ENCODE measurements around the gene ABRAXAS1. TPM values are rescaled to one million over a fixed set of nuclear protein-coding genes. Genes with fewer than 3 reads are reported as not detected.

The ABRAXAS1 gene
- 13.7 TPM for total RNA-seq

- DNase-seq (ENCODE audit: low spot score in 2 of 2), result peak; percentile 80 to 97
- H3K9me3 ChIP-seq, result no peaks in the 10 kb centered on the region
- H3K27ac ChIP-seq, result peak within 1 kb of the TSS; percentile 81 to 96
- intact Hi-C loops (cut with DNase I), result loop anchor here (1.0 to 10.0 kb wide), 7 partner anchors 29 to 1200 kb away; partner anchors contain the start of genes COPS4, GPAT3, HELQ and HNRNPD
- TF ChIP-seq CTCF (IDR thresholded peaks at IDR 0.05), result no peak
- H3K4me1 ChIP-seq, result peaks cover 0 to 12% of the 10 kb centered on the region in 2 donors
- peak within 1 kb of the TSS; percentile 71 to 89 for H3K4me3 ChIP-seq
- no peaks in the 10 kb centered on the region for H3K36me3 ChIP-seq
- no peaks in the 10 kb centered on the region for H3K27me3 ChIP-seq
These were observed at the start of gene ABRAXAS1 for GRCh38 chr4:83484500-83485461. Gene ABRAXAS1 (minus strand): TSS chr4:83485100. CDS start chr4:83485072, 28 bp downstream.

- Histone ChIP-seq H3K27ac (no peak overlapping the region), H3K9me3 (no peaks in the 10 kb centered on the region), H3K4me3 (no peak overlapping the region), H3K27me3 (no peaks in the 10 kb centered on the region), H3K4me1 (no peaks in the 10 kb centered on the region), H3K36me3 (no peaks in the 10 kb centered on the region)
- TF ChIP-seq CTCF (IDR thresholded peaks at IDR 0.05), result no peak
- DNase-seq (ENCODE audit: low spot score in 2 of 2), result no peak
- intact Hi-C loops (cut with DNase I), result no loop called here
These were observed 42.8 kb upstream of the ABRAXAS1 start for GRCh38 chr4:83527671-83528070.

DNA sequence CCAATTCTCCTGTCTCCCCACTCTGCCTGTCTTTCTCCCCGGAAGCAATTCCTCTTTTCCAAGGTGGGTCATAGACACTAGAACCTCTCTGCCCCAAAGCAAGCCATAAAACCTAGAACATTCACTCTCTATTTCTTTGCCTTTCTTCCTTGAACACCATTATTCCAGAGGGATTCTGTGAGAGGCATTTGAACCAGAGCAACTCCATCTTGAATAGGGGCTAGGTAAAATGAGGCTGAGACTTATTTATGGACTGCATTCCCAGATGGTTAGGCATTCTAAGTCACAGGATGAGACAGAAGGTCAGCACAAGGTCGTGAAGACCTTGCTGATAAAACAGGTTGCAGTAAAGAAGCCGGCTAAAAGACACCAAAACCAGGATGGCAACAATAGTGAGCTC lies 37.3 kb upstream of the ABRAXAS1 start:
- no peaks in the 10 kb centered on the region for H3K27me3 ChIP-seq
- H3K36me3 ChIP-seq, result no peaks in the 10 kb centered on the region
- intact Hi-C loops (cut with DNase I), result no loop called here
- no peak overlapping the region for H3K4me3 ChIP-seq
- TF ChIP-seq CTCF (IDR thresholded peaks at IDR 0.05), result no peak
- no peaks in the 10 kb centered on the region for H3K9me3 ChIP-seq
- DNase-seq (ENCODE audit: low spot score in 2 of 2), result no peak
- H3K27ac ChIP-seq, result no peak overlapping the region
- H3K4me1 ChIP-seq, result no peaks in the 10 kb centered on the region

GRCh38 chr4:83516042-83516772 lies 31.3 kb upstream of the ABRAXAS1 start:
- intact Hi-C loops (cut with DNase I), result no loop called here

DNA sequence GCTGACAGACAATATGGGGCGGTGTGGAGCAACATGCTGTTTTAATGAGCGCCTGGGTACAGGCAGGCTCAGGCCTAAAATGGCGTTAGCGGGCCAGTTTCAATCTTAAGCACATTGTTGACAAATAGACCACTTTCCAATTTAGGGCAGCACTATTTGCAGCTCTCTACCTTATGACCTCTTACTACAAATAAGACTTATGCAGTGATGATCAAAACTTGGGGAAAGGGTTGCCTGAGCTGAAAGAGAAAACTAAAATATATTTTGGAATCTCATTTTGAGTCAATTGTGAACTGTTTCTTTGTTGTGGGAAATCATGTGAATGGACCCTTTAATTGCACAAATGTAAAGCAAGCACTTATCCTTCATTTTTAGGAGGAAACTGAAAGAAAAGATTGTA lies 25.5 kb upstream of the ABRAXAS1 start:
- DNase-seq (ENCODE audit: low spot score in 2 of 2), result no peak
- no peaks in the 10 kb centered on the region for H3K9me3 ChIP-seq
- no peak for TF ChIP-seq CTCF (IDR thresholded peaks at IDR 0.05)
- H3K36me3 ChIP-seq, result no peaks in the 10 kb centered on the region
- H3K4me1 ChIP-seq, result no peaks in the 10 kb centered on the region
- no peak overlapping the region for H3K27ac ChIP-seq
- intact Hi-C loops (cut with DNase I), result no loop called here
- no peak overlapping the region for H3K4me3 ChIP-seq
- H3K27me3 ChIP-seq, result no peaks in the 10 kb centered on the region

More at GRCh38 chr4:83516042-83516772, 31.3 kb upstream of the ABRAXAS1 start:
- no peak for DNase-seq (ENCODE audit: low spot score in 2 of 2)
- Histone ChIP-seq H3K27me3 (no peaks in the 10 kb centered on the region), H3K27ac (no peak overlapping the region), H3K9me3 (no peaks in the 10 kb centered on the region), H3K4me1 (no peaks in the 10 kb centered on the region), H3K4me3 (no peak overlapping the region), H3K36me3 (no peaks in the 10 kb centered on the region)
- no peak for TF ChIP-seq CTCF (IDR thresholded peaks at IDR 0.05)
